ENCODE data around the gene TUSC7. TPM values are rescaled to one million over a fixed set of nuclear protein-coding genes. Genes with fewer than 3 reads are reported as not detected.

TUSC7 gene
- total RNA-seq (2021; fragmentation: NEBNext Ultra II Directional; extraction: Animal tissue kit (Norgen Biotek cat#: 25700)) = not detected in 2 replicates
- polyA plus RNA-seq (2011; rRNA removed) = not detected in 2 replicates
- polyA plus RNA-seq (2011; cell fraction: cytosol; rRNA removed) = not detected
- polyA plus RNA-seq (2011; cell fraction: nucleus; rRNA removed) = not detected
- polyA plus RNA-seq (2012, experiment 1 of 2) = not detected in 4 replicates
- not detected for polyA plus RNA-seq (2012, experiment 2 of 2)
- not detected for polyA plus RNA-seq (2013, experiment 1 of 2)
- not detected for polyA plus RNA-seq (2013, experiment 2 of 2)
- polyA minus RNA-seq (2011; rRNA and poly(A)+ RNA removed) = not detected in 2 replicates
- not detected for polyA minus RNA-seq (2011; cell fraction: cytosol; rRNA and poly(A)+ RNA removed)
- polyA minus RNA-seq (2011; cell fraction: nucleus; rRNA and poly(A)+ RNA removed) = not detected
- long read RNA-seq, experiment 1 = 0 reads
- long read RNA-seq, experiment 2 = 0 reads

GRCh38 chr3:116709479-116709878 lies at the start of gene TUSC7:
Gene TUSC7 (plus strand): TSS chr3:116709779.
- no peak within 1 kb of the TSS for H3K18ac ChIP-seq (ENCODE audit: extremely low read depth, low read length)
- H3K9ac ChIP-seq (replicated peaks in 1 of 4; ENCODE audit: extremely low read depth in 1 of 4, low read depth in 3 of 4, low read length in 3 of 4) = no peak within 1 kb of the TSS
- no peak for FAIRE-seq
- no peak for DNase-seq (ENCODE audit: low read depth in 1 of 2, low spot score in 2 of 2)
- ChIA-PET POLR2A (ENCODE audit: partially characterized antibody) (no interaction called here), CTCF (ENCODE audit: partially characterized antibody) (interaction anchor here (0.9 kb wide), 1 partner anchor 95 kb away, joined by 4 read pairs; no protein-coding TSS in a partner anchor)
- no peak within 1 kb of the TSS for H4K5ac ChIP-seq (ENCODE audit: insufficient read length, low read depth, low read length)
- H3K4me2 ChIP-seq (ENCODE audit: insufficient read depth in 1 of 2, low read depth in 2 of 2, low read length in 2 of 2) = no peak within 1 kb of the TSS
- H2AFZ ChIP-seq (ENCODE audit: low read length) = no peak within 1 kb of the TSS
- H3K23ac ChIP-seq (ENCODE audit: insufficient read length) = no peak within 1 kb of the TSS
- H4K8ac ChIP-seq (ENCODE audit: extremely low read depth, insufficient read depth, low read length) = no peak within 1 kb of the TSS
- no peaks in the 10 kb centered on the region for H3K9me3 ChIP-seq (ENCODE audit: insufficient read depth in 2 of 2, low read depth in 1 of 2, low read length in 1 of 2)
- no peak within 1 kb of the TSS for H4K91ac ChIP-seq (replicated peaks; ENCODE audit: insufficient read length, low read length)
- no peaks in the 10 kb centered on the region for H4K20me1 ChIP-seq (replicated peaks in 1 of 2; ENCODE audit: control insufficient read depth in 1 of 2, insufficient read depth in 2 of 2, low read length in 2 of 2)
- H3K4ac ChIP-seq (replicated peaks; ENCODE audit: insufficient read length, low read depth, low read length) = no peak within 1 kb of the TSS
- H3K4me1 ChIP-seq (replicated peaks in 1 of 4; ENCODE audit: control insufficient read depth in 3 of 4, insufficient read depth in 4 of 4, low read length in 3 of 4) = no peaks in the 10 kb centered on the region
- no peak within 1 kb of the TSS for H2BK12ac ChIP-seq (ENCODE audit: low read depth, low read length)
- no peak within 1 kb of the TSS for H2BK120ac ChIP-seq (replicated peaks; ENCODE audit: low read depth, low read length)
- no peak within 1 kb of the TSS for H2BK15ac ChIP-seq (ENCODE audit: low read length)
- H3K56ac ChIP-seq (replicated peaks; ENCODE audit: insufficient read length, low read depth, low read length) = no peak within 1 kb of the TSS
- H3K36me3 ChIP-seq (ENCODE audit: control insufficient read depth in 2 of 4, insufficient read depth in 4 of 4, low read length in 3 of 4) = no peaks in the 10 kb centered on the region
- WGBS, 2 experiments (ENCODE audit: extremely low coverage in 1 of 2, insufficient coverage in 1 of 2, insufficient read length in 1 of 2, insufficient replicate concordance in 2 of 2, low coverage in 1 of 2, low lambda C conversion rate in 2 of 2, missing lambda C conversion rate in 1 of 2) = 92% methylated on average over 4 of the region's 4 CpGs; no CpG with 5 or more reads in 1 of the 2 experiments
- no peaks in the 10 kb centered on the region for H3K27me3 ChIP-seq (replicated peaks in 1 of 4; ENCODE audit: control insufficient read depth in 3 of 4, extremely low read depth in 1 of 4, insufficient read depth in 3 of 4, low read length in 3 of 4)
- no peak within 1 kb of the TSS for H3K4me3 ChIP-seq (ENCODE audit: extremely low read depth in 1 of 4, insufficient read depth in 2 of 4, low read depth in 3 of 4, low read length in 4 of 4)
- H3K23me2 ChIP-seq (ENCODE audit: low read depth, low read length) = no peaks in the 10 kb centered on the region
- H3K14ac ChIP-seq (ENCODE audit: insufficient read length) = no peak within 1 kb of the TSS
- H2BK20ac ChIP-seq (ENCODE audit: low read length) = no peak within 1 kb of the TSS
- H3K79me1 ChIP-seq (ENCODE audit: low read depth, low read length) = no peaks in the 10 kb centered on the region
- H3K27ac ChIP-seq (ENCODE audit: low read depth, low read length) = no peak within 1 kb of the TSS
- H2AK5ac ChIP-seq (ENCODE audit: low read depth, low read length) = no peak within 1 kb of the TSS
- H2BK5ac ChIP-seq (ENCODE audit: low read depth, low read length) = no peak within 1 kb of the TSS
- H3K79me2 ChIP-seq (ENCODE audit: control insufficient read depth in 1 of 2, insufficient read depth in 2 of 2, low read length in 2 of 2) = no peaks in the 10 kb centered on the region
- TF ChIP-seq SIX5 (IDR thresholded peaks at IDR 0.05; ENCODE audit: low read depth, low read length) (no peak), ATF2 (IDR thresholded peaks at IDR 0.05; ENCODE audit: low read length) (no peak), BCL11A (IDR thresholded peaks at IDR 0.05; ENCODE audit: low read depth in 2 of 2, low read length in 2 of 2) (no peak), JUND (IDR thresholded peaks at IDR 0.05; ENCODE audit: low read length) (no peak), PHF8 (conservative IDR thresholded peaks at IDR 0.05; ENCODE audit: low read depth, low read length) (no peak), HDAC6 (IDR thresholded peaks at IDR 0.05; ENCODE audit: low read depth, low read length) (no peak), KDM1A (IDR thresholded peaks at IDR 0.05; ENCODE audit: borderline replicate concordance, low read length) (no peak), EZH2 (IDR thresholded peaks at IDR 0.05; ENCODE audit: low read depth, low read length, severe bottlenecking) (no peak), NANOG (IDR thresholded peaks at IDR 0.05; ENCODE audit: insufficient read depth, low read depth, low read length, poor library complexity, severe bottlenecking) (no peak), EGR1 (IDR thresholded peaks at IDR 0.05; ENCODE audit: borderline replicate concordance, low read depth, low read length) (no peak), CREB1 (IDR thresholded peaks at IDR 0.05) (no peak), SP2 (IDR thresholded peaks at IDR 0.05; ENCODE audit: low read length) (no peak)
